ENCODE data around the gene CYP11A1. TPM values are rescaled to one million over a fixed set of nuclear protein-coding genes. Genes with fewer than 3 reads are reported as not detected.

The CYP11A1 gene
- total RNA-seq, 1 donor from 2014 or later: 2.0 TPM

DNA sequence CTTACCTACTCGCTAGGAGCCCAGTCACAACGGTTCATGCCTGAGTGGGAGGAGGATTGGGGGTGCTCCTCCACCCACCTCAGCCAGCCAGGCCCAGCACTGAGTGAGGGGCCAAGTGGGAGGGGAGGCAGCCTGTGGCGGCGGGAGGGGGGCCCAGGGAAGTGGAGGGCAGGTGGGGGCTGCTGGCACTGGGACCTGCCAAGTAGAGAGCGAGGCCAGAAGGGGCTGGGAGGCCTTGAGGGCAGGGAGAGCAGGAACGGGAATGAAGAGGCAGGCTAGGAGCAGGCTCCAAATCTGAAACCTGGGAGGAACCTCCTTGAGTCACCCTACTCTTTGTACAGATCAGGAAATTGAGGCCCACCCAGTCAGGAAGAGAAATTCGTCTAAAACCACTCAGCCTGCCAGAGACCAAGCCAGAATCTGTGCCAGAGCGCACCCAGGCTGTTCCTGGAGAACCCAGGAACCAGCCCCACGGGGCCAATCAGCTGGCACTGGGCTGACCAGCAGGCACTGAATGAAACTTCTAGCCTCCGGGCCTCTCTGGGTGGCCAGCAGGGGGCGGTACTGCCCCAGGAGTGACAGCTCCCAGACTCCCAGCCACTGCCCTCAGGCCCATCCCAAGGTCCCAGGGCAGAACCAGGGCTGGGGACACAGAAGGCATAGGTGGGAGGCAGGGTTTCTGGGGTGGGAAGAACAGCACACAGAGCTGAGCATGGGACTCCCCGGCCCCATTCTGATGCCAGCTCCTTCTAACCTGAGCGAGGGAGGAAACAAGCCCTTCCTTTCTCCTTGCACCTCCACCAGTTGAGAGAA lies 14.8 kb upstream of the CYP11A1 start:
- H3K36me3 Mint-ChIP-seq (ENCODE audit: insufficient read depth): no peaks in the 10 kb centered on the region
- H3K4me3 Mint-ChIP-seq (ENCODE audit: low read depth): no peak overlapping the region
- H3K9me3 Mint-ChIP-seq (ENCODE audit: low read depth): no peaks in the 10 kb centered on the region
- peak; percentile 82 for DNase-seq (ENCODE audit: low spot score, unreplicated experiment)
- H3K27me3 Mint-ChIP-seq: peaks cover 2% of the 10 kb centered on the region
- peak; percentile 99 for TF ChIP-seq CTCF (IDR thresholded peaks at IDR 0.05; ENCODE audit: unreplicated experiment)
- no peak overlapping the region for H3K27ac Mint-ChIP-seq
- no peaks in the 10 kb centered on the region for H3K4me1 Mint-ChIP-seq (ENCODE audit: low read depth)

- H3K4me3 Mint-ChIP-seq (ENCODE audit: low read depth): no peak overlapping the region
- TF ChIP-seq CTCF (IDR thresholded peaks at IDR 0.05; ENCODE audit: unreplicated experiment): no peak
- peaks cover 6% of the 10 kb centered on the region for H3K4me1 Mint-ChIP-seq (ENCODE audit: low read depth)
- peaks cover 2% of the 10 kb centered on the region for H3K27me3 Mint-ChIP-seq
- H3K9me3 Mint-ChIP-seq (ENCODE audit: low read depth): no peaks in the 10 kb centered on the region
- H3K27ac Mint-ChIP-seq: peak overlapping the region; percentile 73
- H3K36me3 Mint-ChIP-seq (ENCODE audit: insufficient read depth): no peaks in the 10 kb centered on the region
- no peak for DNase-seq (ENCODE audit: low spot score, unreplicated experiment)
These were observed 14.0 kb upstream of the CYP11A1 start for GRCh38 chr15:74381481-74381880.

DNA sequence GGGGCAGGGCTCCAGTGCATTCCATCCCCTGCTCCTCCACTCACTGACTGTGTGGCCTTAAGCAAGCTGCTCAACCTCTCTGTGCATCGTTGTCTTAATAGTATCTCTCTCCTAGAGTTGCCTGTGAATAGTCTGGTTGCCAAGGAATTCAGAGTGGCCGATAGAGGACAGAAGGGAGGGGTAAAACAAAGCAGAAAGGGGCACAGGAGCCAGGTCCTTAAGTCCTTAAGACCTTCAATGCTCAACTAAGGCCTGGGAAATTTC lies 13.7 kb upstream of the CYP11A1 start:
- no peak overlapping the region for H3K4me3 Mint-ChIP-seq (ENCODE audit: low read depth)
- H3K9me3 Mint-ChIP-seq (ENCODE audit: low read depth): no peaks in the 10 kb centered on the region
- no peaks in the 10 kb centered on the region for H3K36me3 Mint-ChIP-seq (ENCODE audit: insufficient read depth)
- no peak for DNase-seq (ENCODE audit: low spot score, unreplicated experiment)
- peaks cover 2% of the 10 kb centered on the region for H3K27me3 Mint-ChIP-seq
- no peak overlapping the region for H3K27ac Mint-ChIP-seq
- peaks cover 6% of the 10 kb centered on the region for H3K4me1 Mint-ChIP-seq (ENCODE audit: low read depth)
- TF ChIP-seq CTCF (IDR thresholded peaks at IDR 0.05; ENCODE audit: unreplicated experiment): no peak

DNA sequence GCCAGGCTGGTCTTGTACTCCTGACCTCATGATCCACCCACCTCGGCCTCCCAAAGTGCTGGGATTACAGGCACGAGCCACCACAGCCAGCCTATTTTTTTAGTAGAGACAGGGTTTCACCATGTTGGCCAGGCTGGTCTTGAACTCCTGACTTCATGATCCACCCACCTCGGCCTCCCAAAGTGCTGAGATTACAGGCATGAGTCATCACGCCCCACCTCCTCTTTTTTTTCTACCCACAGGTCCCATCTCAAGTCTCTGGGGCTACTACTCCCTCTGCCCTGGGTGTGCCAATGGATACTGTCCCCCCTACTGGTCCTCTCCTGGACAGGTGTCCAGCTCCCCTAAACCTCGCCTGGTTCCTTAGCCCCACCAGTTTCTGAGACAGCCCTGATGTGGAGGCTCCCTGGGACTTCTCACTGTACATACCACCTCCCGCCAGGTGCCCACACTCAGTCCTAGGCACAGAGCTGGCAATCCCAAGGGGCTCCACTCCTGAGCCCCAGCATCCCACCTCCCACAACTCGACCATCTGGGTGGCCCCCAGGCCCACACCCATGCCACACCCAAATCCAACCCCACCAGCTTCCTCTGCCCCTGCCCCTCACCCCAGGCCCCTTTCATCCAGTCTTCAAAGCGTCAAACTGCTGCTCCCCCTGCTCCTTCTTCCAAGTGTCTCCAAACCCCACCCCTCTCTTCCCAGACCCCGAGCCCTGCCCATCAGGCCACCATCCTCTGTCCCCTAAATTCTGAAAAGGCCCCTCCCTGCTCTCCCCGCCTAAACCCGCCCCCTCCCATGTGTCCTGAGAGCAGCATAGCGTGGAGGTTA lies 13.1 kb upstream of the CYP11A1 start:
- H3K4me1 Mint-ChIP-seq (ENCODE audit: low read depth): peaks cover 6% of the 10 kb centered on the region
- no peaks in the 10 kb centered on the region for H3K9me3 Mint-ChIP-seq (ENCODE audit: low read depth)
- H3K27me3 Mint-ChIP-seq: peaks cover 2% of the 10 kb centered on the region
- H3K27ac Mint-ChIP-seq: no peak overlapping the region
- H3K4me3 Mint-ChIP-seq (ENCODE audit: low read depth): no peak overlapping the region
- no peaks in the 10 kb centered on the region for H3K36me3 Mint-ChIP-seq (ENCODE audit: insufficient read depth)
- DNase-seq (ENCODE audit: low spot score, unreplicated experiment): no peak
- TF ChIP-seq CTCF (IDR thresholded peaks at IDR 0.05; ENCODE audit: unreplicated experiment): no peak

DNA sequence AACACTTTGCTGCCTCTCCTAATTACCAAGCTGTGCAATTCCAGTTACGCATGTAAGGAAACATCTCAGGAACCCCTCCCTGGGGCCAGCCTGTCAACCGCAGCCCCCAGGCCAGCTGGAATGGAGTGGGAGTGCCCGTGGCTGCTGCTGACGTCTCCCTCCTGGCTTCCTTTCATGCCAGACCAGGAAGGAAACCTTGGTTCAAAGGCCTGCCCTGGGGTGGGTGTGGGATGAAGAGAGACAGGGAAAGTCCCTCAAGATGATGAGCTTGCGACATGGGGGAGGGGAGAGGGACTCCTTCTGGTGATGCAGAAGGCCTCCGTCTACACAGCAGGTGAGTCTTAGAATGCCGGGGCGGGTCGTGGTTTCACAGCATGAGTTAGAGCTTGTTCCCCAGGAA lies 11.4 kb upstream of the CYP11A1 start:
- H3K27me3 Mint-ChIP-seq: peaks cover 2% of the 10 kb centered on the region

More for the DNA sequence above, 11.4 kb upstream of the CYP11A1 start:
- TF ChIP-seq CTCF (IDR thresholded peaks at IDR 0.05; ENCODE audit: unreplicated experiment): no peak
- peaks cover 8% of the 10 kb centered on the region for H3K4me1 Mint-ChIP-seq (ENCODE audit: low read depth)
- no peaks in the 10 kb centered on the region for H3K36me3 Mint-ChIP-seq (ENCODE audit: insufficient read depth)
- H3K4me3 Mint-ChIP-seq (ENCODE audit: low read depth): no peak overlapping the region
- no peaks in the 10 kb centered on the region for H3K9me3 Mint-ChIP-seq (ENCODE audit: low read depth)
- DNase-seq (ENCODE audit: low spot score, unreplicated experiment): no peak
- H3K27ac Mint-ChIP-seq: no peak overlapping the region

Data from progenitor cell of endocrine pancreas (in vitro differentiated cells).